ENCODE data around the gene SNAPIN. TPM values are rescaled to one million over a fixed set of nuclear protein-coding genes. Genes with fewer than 3 reads are reported as not detected.

The SNAPIN gene
- total RNA-seq, 1 experiment from 2014 or later: 23.4 TPM

DNA sequence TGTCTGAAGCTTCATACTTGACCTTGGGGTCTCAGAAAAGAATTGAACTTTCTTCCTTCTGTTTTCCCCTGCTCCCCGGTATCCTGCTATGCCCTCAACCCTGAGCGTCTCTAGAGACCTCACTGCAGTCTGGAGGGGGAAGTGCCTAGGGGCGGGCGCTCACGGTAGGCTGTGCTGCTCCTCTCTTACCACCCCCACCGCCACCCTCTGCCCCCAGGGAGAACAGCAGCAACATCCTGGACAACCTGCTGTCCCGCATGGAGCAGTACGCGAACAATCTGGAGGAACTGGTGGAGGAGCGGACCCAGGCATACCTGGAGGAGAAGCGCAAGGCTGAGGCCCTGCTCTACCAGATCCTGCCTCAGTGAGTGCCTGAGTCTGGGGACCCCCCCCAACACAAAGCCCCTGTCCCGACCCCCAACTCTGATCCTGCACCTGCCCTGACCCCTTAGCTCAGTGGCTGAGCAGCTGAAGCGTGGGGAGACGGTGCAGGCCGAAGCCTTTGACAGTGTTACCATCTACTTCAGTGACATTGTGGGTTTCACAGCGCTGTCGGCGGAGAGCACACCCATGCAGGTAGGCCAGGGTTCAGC is 30.3 kb downstream of the SNAPIN start (continued):
- TF ChIP-seq MYBL2 (CRISPR knock-in tag; IDR thresholded peaks at IDR 0.05): no peak

DNA sequence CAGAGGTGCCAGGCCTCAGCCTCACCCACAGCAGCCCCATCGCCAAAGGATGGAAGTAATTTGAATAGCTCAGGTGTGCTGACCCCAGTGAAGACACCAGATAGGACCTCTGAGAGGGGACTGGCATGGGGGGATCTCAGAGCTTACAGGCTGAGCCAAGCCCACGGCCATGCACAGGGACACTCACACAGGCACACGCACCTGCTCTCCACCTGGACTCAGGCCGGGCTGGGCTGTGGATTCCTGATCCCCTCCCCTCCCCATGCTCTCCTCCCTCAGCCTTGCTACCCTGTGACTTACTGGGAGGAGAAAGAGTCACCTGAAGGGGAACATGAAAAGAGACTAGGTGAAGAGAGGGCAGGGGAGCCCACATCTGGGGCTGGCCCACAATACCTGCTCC is 35.0 kb downstream of the SNAPIN start:
- H3K27ac Mint-ChIP-seq: no peak overlapping the region; the same call in 1 of the 2 replicates
- TF ChIP-seq NFATC4 (CRISPR knock-in tag; IDR thresholded peaks at IDR 0.05): no peak
- TF ChIP-seq, protein P1, sequence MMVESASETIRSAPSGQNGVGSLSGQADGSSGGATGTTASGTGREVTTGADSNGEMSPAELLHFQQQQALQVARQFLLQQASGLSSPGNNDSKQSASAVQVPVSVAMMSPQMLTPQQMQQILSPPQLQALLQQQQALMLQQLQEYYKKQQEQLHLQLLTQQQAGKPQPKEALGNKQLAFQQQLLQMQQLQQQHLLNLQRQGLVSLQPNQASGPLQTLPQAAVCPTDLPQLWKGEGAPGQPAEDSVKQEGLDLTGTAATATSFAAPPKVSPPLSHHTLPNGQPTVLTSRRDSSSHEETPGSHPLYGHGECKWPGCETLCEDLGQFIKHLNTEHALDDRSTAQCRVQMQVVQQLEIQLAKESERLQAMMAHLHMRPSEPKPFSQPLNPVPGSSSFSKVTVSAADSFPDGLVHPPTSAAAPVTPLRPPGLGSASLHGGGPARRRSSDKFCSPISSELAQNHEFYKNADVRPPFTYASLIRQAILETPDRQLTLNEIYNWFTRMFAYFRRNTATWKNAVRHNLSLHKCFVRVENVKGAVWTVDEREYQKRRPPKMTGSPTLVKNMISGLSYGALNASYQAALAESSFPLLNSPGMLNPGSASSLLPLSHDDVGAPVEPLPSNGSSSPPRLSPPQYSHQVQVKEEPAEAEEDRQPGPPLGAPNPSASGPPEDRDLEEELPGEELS (CRISPR knock-in tag; IDR thresholded peaks at IDR 0.05): no peak
- TF ChIP-seq, protein P2, sequence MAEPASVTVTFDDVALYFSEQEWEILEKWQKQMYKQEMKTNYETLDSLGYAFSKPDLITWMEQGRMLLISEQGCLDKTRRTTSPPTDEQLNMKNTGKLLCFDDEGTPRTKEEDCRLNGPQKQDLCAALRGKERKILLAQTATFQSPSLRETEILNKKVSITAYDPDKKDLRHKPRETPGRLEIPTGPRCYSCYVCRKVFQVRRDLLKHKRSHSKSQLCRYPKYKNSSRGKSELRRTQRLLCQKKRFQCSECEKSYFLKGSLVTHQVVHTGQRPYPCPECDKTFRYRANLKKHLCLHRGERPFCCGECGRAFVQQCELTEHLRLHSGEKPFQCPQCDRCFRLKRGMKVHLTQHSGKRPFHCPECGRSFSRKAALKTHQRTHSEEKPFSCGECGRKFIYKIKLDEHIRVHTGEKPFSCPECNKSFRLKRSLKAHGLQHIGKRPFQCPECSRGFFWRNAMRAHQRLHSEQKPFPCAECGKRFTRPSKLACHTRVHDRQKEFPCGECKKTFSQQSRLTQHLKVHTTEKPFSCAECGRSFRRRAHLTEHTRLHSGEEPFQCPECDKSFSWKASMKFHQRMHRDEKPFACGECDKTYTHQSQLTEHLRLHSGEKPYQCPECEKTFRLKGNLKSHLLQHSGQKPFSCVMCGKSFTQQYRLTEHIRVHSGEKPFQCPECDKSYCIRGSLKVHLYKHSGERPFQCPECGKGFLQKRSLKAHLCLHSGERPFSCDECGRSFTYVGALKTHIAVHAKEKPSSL (CRISPR knock-in tag; conservative IDR thresholded peaks at IDR 0.05): no peak
- TF ChIP-seq, protein P3, sequence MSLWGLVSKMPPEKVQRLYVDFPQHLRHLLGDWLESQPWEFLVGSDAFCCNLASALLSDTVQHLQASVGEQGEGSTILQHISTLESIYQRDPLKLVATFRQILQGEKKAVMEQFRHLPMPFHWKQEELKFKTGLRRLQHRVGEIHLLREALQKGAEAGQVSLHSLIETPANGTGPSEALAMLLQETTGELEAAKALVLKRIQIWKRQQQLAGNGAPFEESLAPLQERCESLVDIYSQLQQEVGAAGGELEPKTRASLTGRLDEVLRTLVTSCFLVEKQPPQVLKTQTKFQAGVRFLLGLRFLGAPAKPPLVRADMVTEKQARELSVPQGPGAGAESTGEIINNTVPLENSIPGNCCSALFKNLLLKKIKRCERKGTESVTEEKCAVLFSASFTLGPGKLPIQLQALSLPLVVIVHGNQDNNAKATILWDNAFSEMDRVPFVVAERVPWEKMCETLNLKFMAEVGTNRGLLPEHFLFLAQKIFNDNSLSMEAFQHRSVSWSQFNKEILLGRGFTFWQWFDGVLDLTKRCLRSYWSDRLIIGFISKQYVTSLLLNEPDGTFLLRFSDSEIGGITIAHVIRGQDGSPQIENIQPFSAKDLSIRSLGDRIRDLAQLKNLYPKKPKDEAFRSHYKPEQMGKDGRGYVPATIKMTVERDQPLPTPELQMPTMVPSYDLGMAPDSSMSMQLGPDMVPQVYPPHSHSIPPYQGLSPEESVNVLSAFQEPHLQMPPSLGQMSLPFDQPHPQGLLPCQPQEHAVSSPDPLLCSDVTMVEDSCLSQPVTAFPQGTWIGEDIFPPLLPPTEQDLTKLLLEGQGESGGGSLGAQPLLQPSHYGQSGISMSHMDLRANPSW (CRISPR knock-in tag; conservative IDR thresholded peaks at IDR 0.05; ENCODE audit: low read depth): no peak
- ATAC-seq (no peak), DNase-seq (ENCODE audit: low spot score) (no peak)
- POLR2A ChIA-PET: no interaction called here
- no peaks in the 10 kb centered on the region for H3K9me3 Mint-ChIP-seq
- no peaks in the 10 kb centered on the region for H3K27me3 Mint-ChIP-seq (ENCODE audit: low read depth)
- H3K36me3 Mint-ChIP-seq: peaks cover 2% of the 10 kb centered on the region
- CTCF ChIA-PET: no interaction called here
- no peak overlapping the region for H3K4me3 Mint-ChIP-seq
- H3K4me1 Mint-ChIP-seq: peaks cover 19% of the 10 kb centered on the region

DNA sequence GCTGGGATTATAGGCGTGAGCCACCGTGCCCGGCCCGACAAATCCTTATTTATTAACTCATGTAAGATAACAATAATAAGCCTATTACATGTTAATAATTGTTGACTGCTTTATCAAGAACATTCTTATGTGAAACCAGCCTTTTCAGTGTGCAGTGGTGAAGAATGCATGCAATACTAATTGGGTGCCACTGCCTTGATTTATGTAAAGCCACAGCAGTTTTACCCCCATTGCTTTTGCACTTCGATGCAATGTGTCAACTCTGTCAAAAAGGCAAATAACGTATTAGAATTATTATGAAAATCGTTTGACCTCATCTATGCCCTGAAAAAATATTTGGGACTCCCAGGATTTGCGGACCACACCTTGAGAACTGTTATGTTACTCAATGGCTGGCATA is 38.2 kb downstream of the SNAPIN start:
- POLR2A ChIA-PET: interaction anchor here (0.9 to 1.6 kb wide), 4 partner anchors 16 to 63 kb away, joined by 4 to 8 read pairs (median 5); partner anchors contain the start of genes CHTOP and INTS3
- no peak overlapping the region for H3K4me3 Mint-ChIP-seq
- TF ChIP-seq NFE2L1 (CRISPR knock-in tag; IDR thresholded peaks at IDR 0.05) (no peak), NR1H2 (CRISPR knock-in tag; IDR thresholded peaks at IDR 0.05) (no peak), ZNF317 (CRISPR knock-in tag; IDR thresholded peaks at IDR 0.05; ENCODE audit: borderline replicate concordance, low read depth) (no peak), NFATC4 (CRISPR knock-in tag; IDR thresholded peaks at IDR 0.05) (no peak), FOXK1 (CRISPR knock-in tag; IDR thresholded peaks at IDR 0.05) (no peak), FOXJ3 (CRISPR knock-in tag; IDR thresholded peaks at IDR 0.05; ENCODE audit: borderline replicate concordance) (no peak), ELF4 (CRISPR knock-in tag; IDR thresholded peaks at IDR 0.05; ENCODE audit: low read depth) (no peak), KAT7 (CRISPR knock-in tag; IDR thresholded peaks at IDR 0.05; ENCODE audit: borderline replicate concordance) (no peak)
- TF ChIP-seq, protein P4, sequence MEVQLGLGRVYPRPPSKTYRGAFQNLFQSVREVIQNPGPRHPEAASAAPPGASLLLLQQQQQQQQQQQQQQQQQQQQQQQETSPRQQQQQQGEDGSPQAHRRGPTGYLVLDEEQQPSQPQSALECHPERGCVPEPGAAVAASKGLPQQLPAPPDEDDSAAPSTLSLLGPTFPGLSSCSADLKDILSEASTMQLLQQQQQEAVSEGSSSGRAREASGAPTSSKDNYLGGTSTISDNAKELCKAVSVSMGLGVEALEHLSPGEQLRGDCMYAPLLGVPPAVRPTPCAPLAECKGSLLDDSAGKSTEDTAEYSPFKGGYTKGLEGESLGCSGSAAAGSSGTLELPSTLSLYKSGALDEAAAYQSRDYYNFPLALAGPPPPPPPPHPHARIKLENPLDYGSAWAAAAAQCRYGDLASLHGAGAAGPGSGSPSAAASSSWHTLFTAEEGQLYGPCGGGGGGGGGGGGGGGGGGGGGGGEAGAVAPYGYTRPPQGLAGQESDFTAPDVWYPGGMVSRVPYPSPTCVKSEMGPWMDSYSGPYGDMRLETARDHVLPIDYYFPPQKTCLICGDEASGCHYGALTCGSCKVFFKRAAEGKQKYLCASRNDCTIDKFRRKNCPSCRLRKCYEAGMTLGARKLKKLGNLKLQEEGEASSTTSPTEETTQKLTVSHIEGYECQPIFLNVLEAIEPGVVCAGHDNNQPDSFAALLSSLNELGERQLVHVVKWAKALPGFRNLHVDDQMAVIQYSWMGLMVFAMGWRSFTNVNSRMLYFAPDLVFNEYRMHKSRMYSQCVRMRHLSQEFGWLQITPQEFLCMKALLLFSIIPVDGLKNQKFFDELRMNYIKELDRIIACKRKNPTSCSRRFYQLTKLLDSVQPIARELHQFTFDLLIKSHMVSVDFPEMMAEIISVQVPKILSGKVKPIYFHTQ (CRISPR knock-in tag; IDR thresholded peaks at IDR 0.05): no peak
- TF ChIP-seq, protein P5, sequence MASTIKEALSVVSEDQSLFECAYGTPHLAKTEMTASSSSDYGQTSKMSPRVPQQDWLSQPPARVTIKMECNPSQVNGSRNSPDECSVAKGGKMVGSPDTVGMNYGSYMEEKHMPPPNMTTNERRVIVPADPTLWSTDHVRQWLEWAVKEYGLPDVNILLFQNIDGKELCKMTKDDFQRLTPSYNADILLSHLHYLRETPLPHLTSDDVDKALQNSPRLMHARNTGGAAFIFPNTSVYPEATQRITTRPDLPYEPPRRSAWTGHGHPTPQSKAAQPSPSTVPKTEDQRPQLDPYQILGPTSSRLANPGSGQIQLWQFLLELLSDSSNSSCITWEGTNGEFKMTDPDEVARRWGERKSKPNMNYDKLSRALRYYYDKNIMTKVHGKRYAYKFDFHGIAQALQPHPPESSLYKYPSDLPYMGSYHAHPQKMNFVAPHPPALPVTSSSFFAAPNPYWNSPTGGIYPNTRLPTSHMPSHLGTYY (CRISPR knock-in tag; IDR thresholded peaks at IDR 0.05): no peak
- TF ChIP-seq, protein P6, sequence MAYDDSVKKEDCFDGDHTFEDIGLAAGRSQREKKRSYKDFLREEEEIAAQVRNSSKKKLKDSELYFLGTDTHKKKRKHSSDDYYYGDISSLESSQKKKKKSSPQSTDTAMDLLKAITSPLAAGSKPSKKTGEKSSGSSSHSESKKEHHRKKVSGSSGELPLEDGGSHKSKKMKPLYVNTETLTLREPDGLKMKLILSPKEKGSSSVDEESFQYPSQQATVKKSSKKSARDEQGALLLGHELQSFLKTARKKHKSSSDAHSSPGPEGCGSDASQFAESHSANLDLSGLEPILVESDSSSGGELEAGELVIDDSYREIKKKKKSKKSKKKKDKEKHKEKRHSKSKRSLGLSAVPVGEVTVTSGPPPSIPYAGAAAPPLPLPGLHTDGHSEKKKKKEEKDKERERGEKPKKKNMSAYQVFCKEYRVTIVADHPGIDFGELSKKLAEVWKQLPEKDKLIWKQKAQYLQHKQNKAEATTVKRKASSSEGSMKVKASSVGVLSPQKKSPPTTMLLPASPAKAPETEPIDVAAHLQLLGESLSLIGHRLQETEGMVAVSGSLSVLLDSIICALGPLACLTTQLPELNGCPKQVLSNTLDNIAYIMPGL (CRISPR knock-in tag; IDR thresholded peaks at IDR 0.05): no peak
- TF ChIP-seq, protein P7, sequence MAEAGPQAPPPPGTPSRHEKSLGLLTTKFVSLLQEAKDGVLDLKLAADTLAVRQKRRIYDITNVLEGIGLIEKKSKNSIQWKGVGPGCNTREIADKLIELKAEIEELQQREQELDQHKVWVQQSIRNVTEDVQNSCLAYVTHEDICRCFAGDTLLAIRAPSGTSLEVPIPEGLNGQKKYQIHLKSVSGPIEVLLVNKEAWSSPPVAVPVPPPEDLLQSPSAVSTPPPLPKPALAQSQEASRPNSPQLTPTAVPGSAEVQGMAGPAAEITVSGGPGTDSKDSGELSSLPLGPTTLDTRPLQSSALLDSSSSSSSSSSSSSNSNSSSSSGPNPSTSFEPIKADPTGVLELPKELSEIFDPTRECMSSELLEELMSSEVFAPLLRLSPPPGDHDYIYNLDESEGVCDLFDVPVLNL (CRISPR knock-in tag; IDR thresholded peaks at IDR 0.05; ENCODE audit: borderline replicate concordance, low read depth): no peak
- TF ChIP-seq, protein P8, sequence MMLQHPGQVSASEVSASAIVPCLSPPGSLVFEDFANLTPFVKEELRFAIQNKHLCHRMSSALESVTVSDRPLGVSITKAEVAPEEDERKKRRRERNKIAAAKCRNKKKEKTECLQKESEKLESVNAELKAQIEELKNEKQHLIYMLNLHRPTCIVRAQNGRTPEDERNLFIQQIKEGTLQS (CRISPR knock-in tag; conservative IDR thresholded peaks at IDR 0.05): no peak

More for the DNA sequence above, 38.2 kb downstream of the SNAPIN start:
- DNase-seq (ENCODE audit: low spot score) (no peak), ATAC-seq (no peak)
- CTCF ChIA-PET: interaction anchor here (1.1 to 2.4 kb wide), 4 partner anchors 17 to 75 kb away, joined by 3 to 22 read pairs (median 6); partner anchors contain the start of gene NPR1
- Mint-ChIP-seq H3K27ac (peak overlapping the region; percentile 68), H3K4me1 (peaks cover 25% of the 10 kb centered on the region), H3K9me3 (no peaks in the 10 kb centered on the region), H3K36me3 (no peaks in the 10 kb centered on the region), H3K27me3 (ENCODE audit: low read depth) (no peaks in the 10 kb centered on the region)

All from WTC11 (cell line).